DMS 273 (cell line): ENCODE results near the gene ADAMTS2.

Experiments
- DNase-seq: peaks from one replicate; lab custom pipeline; 2025; ENCODE audit not compliant: unreplicated experiment; lab: John Stamatoyannopoulos, UW

Gene ADAMTS2

GRCh38 chr5:179237770-179238627 lies 107.3 kb downstream of the ADAMTS2 start:
- no peak for DNase-seq

DNA sequence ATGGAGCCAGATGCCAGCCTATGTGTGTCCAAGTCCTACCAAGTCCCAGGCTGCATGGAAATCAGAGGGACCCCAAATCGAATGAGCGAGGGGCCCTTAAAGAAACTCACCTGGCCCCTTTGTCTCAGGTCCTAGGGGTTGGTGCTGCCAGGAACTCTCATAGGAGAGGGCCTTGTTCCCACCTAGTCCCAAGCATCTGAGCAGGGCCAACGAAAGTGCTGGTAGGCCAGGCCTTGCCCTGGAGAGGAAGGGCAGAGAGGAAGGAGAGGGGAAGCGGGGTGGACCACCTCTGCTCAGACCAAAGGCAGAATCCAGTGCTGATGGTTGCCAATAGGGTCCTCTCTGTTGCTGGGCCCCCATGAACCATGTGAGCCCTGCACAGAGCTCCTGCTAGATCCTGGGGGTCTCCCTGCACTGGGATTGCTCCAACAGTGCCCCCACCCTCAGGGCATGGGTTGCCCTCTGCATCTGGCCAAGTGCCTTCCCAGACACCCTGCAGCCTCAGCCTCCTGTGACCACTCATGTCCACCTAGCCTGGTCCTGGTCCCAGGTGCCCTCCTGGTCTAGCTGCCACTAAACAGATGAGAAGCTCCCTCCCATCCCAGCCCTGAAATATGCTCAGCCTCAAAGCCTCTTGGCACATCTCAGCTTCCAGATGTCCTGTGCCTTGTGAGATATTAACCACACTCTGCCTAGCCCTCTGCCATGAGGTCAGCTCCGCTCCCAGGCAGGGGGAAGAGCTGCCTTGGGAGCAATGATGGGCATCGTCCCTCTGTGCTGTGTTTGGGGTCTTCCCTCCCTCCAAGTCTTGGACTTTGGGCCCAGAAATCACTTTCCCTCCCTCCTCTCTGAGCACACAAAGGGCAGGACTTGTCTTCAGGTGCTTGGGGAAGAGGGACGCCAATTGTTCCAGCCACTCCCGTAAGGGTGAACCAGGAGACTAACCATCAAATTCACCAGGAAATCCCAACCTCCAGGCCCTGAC lies 109.6 kb downstream of the ADAMTS2 start:
- DNase-seq: peak; percentile 19

DNA sequence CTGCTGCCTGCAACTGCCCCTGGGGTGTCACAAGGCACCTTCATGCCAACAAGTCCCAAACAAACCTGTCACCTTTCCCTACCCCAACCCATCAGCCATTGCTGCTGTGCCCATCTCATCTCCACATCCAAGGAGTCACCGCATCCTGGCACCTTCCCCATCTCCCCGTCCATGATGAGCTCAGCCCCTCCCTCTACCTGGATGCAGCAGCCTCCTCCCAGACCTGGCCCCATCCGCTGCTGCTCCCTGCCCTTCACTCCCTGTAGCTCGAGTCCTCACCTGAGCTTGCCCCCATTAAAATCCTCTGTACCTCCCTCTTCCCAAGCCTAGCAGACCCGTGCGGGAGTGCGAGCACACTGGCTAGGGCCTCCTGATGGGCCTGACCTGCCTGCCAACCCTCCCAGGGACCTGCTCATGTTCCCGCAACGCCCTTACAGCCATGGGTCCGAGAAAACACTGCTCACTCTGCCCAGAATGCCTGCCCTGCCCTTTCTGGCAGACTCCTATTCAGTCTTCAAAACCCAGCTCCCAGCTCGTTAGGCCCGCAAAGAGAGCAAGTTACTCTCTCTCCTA lies 110.6 kb downstream of the ADAMTS2 start:
- no peak for DNase-seq

- DNase-seq: no peak
These were observed 111.2 kb downstream of the ADAMTS2 start for GRCh38 chr5:179233909-179234562.

DNA sequence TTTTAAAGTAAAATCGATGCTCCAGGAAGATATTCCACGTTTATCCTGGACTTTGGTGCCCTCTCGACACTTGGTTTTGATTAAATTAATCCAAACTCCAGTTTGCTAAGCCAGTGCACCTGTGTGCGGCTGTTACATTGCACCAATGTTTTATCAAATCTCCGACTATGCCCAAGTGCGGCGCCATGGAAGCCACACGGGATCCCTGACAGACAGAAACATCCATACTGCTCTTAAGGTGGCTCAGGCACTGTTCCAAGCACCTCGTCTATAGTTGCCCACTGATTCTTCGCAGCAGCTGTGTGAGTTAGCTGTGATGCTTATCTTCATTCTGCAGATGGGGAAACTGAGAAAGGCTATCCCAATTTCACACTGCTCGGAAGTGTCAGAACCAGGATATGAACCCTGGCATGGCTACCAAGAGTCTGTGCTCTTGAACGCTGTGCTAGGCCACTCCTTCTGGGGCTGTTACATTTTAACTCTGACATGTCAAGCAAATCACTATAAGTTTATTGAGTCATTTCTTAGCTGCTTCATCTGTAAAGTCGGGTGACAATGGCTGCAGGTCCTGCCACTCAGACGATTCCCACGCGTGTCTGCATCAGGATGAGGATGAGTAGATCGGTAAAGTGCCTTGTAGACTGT lies 113.0 kb downstream of the ADAMTS2 start:
- DNase-seq: no peak

DNA sequence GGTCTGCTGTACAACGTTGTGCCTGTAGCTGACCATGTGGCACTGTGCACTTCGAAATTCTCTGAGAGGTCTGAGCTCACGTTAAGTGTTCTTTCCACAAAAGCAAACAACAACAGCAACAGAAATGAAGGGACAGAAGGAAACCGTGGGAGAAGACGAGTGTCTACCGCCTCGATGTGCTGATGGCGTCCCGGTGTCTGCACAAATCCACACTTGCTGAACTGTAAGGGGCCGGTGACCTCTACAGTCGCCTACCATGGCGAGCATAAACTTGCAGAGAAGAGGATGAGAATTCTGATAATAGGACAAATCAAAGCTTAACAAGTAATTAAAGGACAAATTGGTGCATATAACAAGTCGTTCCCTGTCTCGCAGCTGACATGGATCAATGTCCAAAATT lies 114.0 kb downstream of the ADAMTS2 start:
- DNase-seq: no peak

DNA sequence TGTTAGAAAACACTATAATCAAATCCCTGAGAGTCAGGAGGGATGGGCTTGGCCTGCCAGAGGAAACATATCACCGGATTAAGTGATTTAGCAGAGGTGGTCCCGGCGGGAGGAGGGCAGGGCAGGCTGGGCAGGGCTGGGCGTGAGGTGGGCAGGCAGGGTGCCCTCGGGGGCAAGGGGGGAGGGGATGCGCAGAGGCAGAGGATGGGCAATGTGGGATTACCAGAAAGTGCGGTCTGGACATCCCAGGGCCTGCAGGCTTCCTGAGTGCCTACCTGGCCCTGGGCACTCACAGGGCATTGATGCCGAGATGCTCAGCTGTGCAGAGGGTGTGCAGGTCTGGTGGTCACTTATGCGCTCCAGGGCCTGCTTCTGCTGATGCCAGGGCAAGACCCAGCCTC lies 115.2 kb downstream of the ADAMTS2 start:
- no peak for DNase-seq

DNA sequence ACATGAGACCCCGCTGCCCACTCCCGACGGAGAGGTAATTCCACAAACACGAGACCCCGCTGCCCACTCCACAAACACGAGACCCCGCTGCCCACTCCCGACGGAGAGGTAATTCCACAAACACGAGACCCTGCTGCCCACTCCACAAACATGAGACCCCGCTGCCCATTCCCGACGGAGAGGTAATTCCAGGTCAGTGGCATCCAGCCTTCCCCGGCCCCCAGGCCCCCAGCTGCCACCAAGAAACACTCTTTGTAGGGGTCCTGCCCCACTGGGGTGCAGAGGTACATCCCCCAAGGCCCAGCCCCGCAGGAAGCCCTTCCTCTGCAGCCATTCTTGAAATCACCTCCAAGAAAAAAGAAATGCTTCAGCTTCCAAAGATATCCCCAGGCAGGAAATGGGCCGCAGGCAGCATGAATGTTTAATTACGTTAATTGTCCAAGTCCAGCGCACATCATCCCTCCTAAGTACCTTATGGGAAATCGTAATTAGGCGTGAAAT lies 115.9 kb downstream of the ADAMTS2 start:
- no peak for DNase-seq

GRCh38 chr5:179228341-179229121 lies 116.7 kb downstream of the ADAMTS2 start:
- peak; percentile 11 for DNase-seq

GRCh38 chr5:179227580-179228311 lies 117.5 kb downstream of the ADAMTS2 start:
- DNase-seq: no peak

DNA sequence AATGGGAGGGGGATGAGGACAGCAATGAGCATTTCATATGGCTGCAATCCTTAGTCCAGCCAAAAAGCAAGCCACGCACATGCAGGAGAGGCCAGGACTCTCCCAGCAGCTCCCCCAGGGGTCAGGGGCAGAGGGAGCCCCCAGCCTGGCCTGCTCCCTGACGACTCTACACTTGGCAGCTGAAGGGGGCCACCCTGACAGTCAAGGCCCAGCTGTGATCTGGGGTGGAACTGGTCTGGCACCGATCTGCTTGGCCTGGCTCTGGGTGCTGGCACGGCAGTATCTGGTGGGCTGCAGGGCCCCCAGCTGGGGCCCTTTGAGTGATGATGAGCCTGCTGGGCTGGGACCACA lies 118.1 kb downstream of the ADAMTS2 start:
- DNase-seq: no peak

DNA sequence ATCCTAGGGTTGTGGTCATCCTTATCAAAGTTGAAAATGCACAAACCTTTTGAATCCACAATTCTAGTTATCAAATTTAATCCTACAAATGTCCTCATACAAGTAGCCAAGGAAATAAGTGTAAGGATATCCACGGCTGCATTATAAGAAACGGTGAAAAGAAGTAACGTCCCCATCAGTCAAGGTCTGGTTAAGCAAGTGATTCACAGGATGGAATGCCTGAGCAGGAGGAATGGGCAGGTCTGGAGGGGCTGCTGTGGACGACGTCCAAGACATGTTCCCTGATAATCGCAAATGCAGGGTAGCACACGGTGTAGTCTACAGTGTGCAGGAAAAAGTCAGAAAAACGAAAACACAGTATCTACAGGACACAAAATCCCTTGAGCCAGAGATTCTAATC lies 118.6 kb downstream of the ADAMTS2 start:
- DNase-seq: no peak

- DNase-seq: no peak
These were observed 119.9 kb downstream of the ADAMTS2 start for GRCh38 chr5:179225387-179225786.

GRCh38 chr5:179224741-179225140 lies 120.5 kb downstream of the ADAMTS2 start:
- no peak for DNase-seq

DNA sequence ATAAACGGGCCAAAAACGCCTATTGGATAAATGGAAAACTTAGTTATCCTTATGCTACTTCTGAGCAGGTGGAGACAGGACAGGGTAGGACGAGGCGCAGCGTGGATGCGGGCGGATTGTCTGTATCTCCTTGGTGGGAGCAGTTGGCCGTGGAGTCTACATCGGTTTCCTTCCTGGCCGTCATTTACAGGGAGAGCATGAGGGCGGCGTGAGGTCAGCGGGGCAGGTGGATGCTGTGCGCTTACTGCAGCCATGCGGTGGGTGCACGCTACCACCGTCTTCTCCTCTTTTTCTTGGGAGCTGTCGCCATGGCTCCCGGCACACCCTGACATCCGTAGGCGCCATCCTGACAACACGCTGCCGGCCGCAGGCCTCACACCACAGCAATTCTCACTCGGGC lies 121.3 kb downstream of the ADAMTS2 start:
- DNase-seq: no peak

DNA sequence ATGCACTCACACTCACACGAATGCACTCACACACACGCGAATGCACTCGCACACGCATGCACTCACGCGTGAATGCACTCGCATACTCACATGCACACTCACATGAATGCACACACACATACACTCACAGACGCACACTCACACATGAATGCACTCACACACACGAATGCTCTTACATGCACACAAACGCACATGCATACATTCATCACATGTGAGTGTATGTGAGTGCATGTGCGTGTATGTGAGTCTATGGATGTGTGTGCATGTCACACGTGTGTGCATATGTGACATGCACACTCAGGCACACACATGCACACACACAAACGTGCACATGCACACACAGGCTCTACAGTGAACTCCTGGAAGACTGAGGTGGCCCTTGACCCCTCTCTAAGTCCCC lies 121.7 kb downstream of the ADAMTS2 start:
- no peak for DNase-seq

DNA sequence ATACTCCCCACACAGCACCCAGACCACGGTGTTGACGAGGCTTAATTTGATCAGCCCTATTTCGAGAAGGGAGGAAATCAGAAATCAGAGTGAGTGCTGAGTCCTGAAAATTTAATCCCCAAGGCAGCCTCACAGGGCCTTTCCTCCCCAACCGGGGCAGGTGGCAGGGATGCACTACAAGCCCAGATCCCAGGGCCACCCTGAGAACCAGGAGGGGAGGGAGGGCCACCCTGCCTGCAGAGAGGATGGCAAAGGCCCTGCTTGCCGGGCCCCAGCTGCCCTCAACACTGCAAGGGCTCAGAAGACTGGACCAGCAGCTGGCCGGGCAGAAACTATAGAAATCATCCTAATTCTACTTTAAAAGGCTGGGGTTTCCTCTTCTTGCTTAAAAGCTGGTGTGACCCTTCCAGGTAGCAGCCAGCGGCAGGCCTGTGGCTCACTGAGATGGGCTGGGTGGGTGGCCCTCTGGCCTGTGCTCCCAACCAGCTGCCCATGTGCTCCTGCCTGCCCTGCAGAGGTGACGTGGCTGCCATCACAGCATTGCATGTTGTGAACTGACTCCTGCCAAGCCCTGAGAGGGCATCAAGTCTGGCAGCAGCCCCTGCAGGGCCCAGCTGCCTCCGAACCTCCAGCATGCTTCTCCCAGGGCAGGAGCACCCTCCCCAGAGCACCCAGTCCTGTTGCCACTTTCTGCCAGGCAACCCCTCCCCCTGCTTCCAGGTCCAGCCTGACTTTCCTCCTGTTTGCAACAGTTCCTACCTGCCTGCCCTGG lies 122.8 kb downstream of the ADAMTS2 start:
- no peak for DNase-seq

DNA sequence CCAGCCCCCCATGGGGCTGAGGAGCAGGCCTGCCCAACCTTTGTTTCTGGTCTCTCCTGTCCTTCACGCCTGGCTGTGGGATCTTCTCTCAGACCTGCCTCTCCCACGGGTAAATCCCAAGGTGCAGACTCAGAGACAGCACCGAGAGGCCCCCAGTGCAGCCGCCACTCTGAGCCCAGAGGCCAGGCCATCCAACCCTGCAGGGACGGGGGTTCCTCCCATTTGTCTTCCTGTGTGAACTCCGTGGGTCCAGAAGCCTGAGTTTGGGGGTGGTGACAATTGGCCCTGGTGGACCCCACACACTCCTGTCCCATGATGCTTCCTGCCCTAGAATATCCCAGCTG lies 123.4 kb downstream of the ADAMTS2 start:
- DNase-seq: no peak
